Activated CD8-positive, alpha-beta T cell treated with anti-CD3 and anti-CD28 coated beads, Interleukin-2, amount 10 ng/mL, durations not matched to agents 7 days and 5 days (primary cell): ENCODE measurements around the gene UBTD1. TPM values are rescaled to one million over a fixed set of nuclear protein-coding genes. Genes with fewer than 3 reads are reported as not detected.

ENCODE experiments used
- ATAC-seq: fragments of 150-1000 bp; cut with Tn5 transposase; one replicate; pipeline ENCODE4 v1.10.0; 2021; ENCODE audit warnings: moderate library complexity
- CTCF ChIA-PET: fragments of 350-600 bp; sonication (Branson Sonifier 250); formaldehyde crosslinking; loops from one replicate; lab custom pipeline; 2021; ENCODE audit warnings: antibody characterized with exemption; lab: Charles Lee
- POLR2A ChIA-PET: fragments of 350-600 bp; sonication (Branson Sonifier 250); formaldehyde crosslinking; loops from one replicate; lab custom pipeline; 2021; ENCODE audit warnings: antibody characterized with exemption; lab: Charles Lee
- DNase-seq: peaks from one replicate; pipeline ENCODE4 v3.0.0-alpha.2; 2020
- H3K27ac Mint-ChIP-seq: one replicate; pipeline ENCODE4 v1.8.0; 2021; ENCODE audit warnings: mild to moderate bottlenecking, mixed read lengths
- H3K27me3 Mint-ChIP-seq: one replicate; pipeline ENCODE4 v1.8.0; 2021; ENCODE audit warnings: low read depth, mixed read lengths
- H3K36me3 Mint-ChIP-seq: one replicate; pipeline ENCODE4 v1.8.0; 2021; ENCODE audit warnings: low read depth, mixed read lengths
- H3K4me1 Mint-ChIP-seq: one replicate; pipeline ENCODE4 v1.8.0; 2021; ENCODE audit warnings: low read depth, mixed read lengths
- H3K4me3 Mint-ChIP-seq: one replicate; pipeline ENCODE4 v1.8.0; 2021; ENCODE audit warnings: mild to moderate bottlenecking, mixed read lengths
- H3K9me3 Mint-ChIP-seq: one replicate; pipeline ENCODE4 v1.8.0; 2022; ENCODE audit warnings: mixed read lengths; ENCODE audit not compliant: insufficient read depth
- total RNA-seq, 2 experiments: library from RNA; stranded (reverse); gene quantifications; one replicate each; pipeline ENCODE4 v1.2.3, GENCODE V29; 2021

Gene UBTD1
- total RNA-seq, 2 experiments from 2014 or later, result 0.58 to 1.1 TPM

DNA sequence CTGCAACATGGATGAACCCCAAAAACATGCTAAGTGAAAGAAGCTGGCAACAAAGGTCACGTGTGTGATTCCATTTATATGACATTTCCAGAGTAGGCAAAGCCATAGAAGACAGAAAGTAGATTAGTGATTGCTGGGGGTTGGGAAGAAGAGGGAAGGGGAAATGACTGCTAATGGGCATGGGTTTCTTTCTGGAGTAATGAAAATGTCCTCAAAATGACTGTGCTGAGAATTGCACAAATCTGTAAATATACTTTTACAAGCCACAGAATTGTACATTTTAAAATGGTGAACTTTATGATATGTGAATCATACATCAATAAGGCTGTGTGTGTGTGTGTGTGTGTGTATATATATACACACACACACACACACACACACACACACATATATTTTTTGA lies 16.3 kb upstream of the UBTD1 start:
- H3K27me3 Mint-ChIP-seq, result no peaks in the 10 kb centered on the region
- H3K9me3 Mint-ChIP-seq, result no peaks in the 10 kb centered on the region
- CTCF ChIA-PET, result interaction anchor here (1.1 kb wide), 1 partner anchor 18 kb away, joined by 3 read pairs; no protein-coding TSS in a partner anchor
- no peak overlapping the region for H3K4me3 Mint-ChIP-seq
- H3K27ac Mint-ChIP-seq, result no peak overlapping the region
- ATAC-seq (no peak), DNase-seq (no peak)
- POLR2A ChIA-PET, result interaction anchor here (0.6 kb wide), 1 partner anchor 37 kb away, joined by 3 read pairs; no protein-coding TSS in a partner anchor
- H3K36me3 Mint-ChIP-seq, result peaks cover 35% of the 10 kb centered on the region
- H3K4me1 Mint-ChIP-seq, result no peaks in the 10 kb centered on the region

DNA sequence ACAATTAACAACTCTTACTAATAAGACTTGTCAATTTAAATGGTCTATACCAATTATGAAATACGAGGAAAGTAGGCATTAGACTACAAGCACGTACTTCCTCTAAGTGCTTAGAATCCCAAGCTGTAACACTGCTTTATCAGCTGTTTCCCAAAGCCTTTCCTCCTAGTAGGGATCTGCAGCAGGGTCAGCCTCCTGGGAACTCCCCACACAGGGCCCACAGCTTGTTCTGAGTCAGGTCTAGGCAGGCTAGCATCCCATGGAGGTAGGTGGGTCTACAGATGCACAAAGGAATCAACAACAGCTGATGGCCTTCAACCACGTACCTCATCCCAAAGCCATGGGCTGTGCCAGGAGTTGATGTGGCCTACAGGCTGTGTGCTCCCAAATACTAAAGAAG lies 15.2 kb upstream of the UBTD1 start:
- no peaks in the 10 kb centered on the region for H3K4me1 Mint-ChIP-seq
- H3K9me3 Mint-ChIP-seq, result no peaks in the 10 kb centered on the region
- CTCF ChIA-PET, result no interaction called here
- no peak for ATAC-seq
- DNase-seq, result no peak
- POLR2A ChIA-PET, result no interaction called here
- peaks cover 24% of the 10 kb centered on the region for H3K36me3 Mint-ChIP-seq
- no peak overlapping the region for H3K27ac Mint-ChIP-seq
- no peak overlapping the region for H3K4me3 Mint-ChIP-seq
- no peaks in the 10 kb centered on the region for H3K27me3 Mint-ChIP-seq

DNA sequence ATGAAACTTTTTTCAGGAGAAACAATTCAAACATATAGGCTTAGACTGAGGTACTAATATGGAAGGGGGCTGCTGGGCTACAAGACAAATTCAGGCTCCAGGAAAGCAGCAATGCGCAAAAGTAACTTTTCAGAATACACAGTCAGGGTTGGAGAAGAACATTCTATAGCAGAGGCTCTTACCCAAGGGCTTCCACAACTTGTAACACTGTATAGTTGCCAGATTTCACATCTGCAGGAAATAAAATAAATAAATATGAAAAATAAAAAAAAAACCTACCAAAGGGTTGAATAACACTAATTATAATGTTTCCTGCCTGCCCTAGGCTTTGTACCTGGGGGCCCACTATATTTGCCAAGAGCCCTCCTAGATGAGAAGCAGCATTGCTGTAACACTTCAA lies 14.8 kb upstream of the UBTD1 start:
- ChIA-PET POLR2A (no interaction called here), CTCF (no interaction called here)
- no peak overlapping the region for H3K4me3 Mint-ChIP-seq
- H3K36me3 Mint-ChIP-seq, result peaks cover 25% of the 10 kb centered on the region
- no peaks in the 10 kb centered on the region for H3K9me3 Mint-ChIP-seq
- DNase-seq, result no peak
- H3K27ac Mint-ChIP-seq, result no peak overlapping the region
- no peaks in the 10 kb centered on the region for H3K27me3 Mint-ChIP-seq
- ATAC-seq, result no peak
- H3K4me1 Mint-ChIP-seq, result no peaks in the 10 kb centered on the region

DNA sequence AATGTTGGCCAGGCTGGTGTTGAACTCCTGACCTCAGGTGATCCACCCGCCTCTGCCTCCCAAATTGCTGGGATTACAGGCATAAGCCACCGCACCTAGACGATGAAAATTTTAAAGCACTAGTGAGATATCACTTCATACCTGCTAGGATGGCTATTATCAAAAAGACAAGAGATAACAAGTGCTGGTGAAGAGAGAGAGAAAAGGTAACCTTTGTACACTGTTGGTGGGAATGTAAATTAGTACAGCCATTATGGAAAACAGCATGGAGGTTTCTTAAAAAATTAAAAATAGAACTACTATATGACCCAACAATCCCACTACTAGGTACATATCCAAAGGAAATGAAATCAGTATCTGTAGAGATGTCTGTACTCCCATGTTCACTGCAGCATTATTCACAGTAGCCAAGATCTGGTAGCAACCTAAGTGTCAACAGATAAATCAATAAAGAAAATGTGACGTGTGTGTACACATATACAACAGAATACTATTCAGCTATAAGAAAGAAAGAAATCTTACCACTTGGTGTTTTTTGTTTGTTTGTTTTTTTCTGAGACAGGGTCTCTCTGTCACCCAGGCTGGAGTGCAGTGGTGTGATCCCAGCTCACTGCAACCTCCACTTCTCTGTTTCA lies 13.0 kb upstream of the UBTD1 start:
- DNase-seq (no peak), ATAC-seq (no peak)
- Mint-ChIP-seq H3K27me3 (no peaks in the 10 kb centered on the region), H3K9me3 (no peaks in the 10 kb centered on the region), H3K4me3 (no peak overlapping the region), H3K27ac (no peak overlapping the region), H3K4me1 (peaks cover 4% of the 10 kb centered on the region), H3K36me3 (peaks cover 21% of the 10 kb centered on the region)
- CTCF ChIA-PET, result no interaction called here
- POLR2A ChIA-PET, result no interaction called here

DNA sequence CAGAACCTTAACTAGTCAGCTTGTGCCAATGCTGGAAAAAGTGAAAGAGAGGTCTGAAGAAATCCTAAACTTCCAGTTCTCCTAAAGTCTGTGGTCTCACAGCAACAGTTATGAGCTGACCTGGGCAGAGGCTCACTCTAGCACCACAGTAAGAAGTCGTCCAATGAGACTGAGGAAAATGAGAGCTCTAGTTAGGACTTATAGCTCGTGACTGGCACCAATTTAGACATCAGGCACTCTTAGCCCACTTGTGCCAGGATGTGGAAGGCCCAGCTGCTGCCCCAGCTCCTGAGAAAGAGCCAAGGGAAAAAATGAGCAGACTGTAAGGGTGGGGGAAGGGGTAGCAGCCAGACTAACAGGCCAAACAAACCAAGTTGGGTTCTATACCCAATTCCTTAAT lies 8.1 kb upstream of the UBTD1 start:
- ChIA-PET POLR2A (no interaction called here), CTCF (interaction anchor here (1.0 to 1.1 kb wide), 2 partner anchors 9 to 90 kb away, joined by 3 read pairs; partner anchors contain the start of gene RRP12)
- Mint-ChIP-seq H3K4me1 (peaks cover 23% of the 10 kb centered on the region), H3K36me3 (peaks cover 24% of the 10 kb centered on the region), H3K9me3 (no peaks in the 10 kb centered on the region), H3K4me3 (no peak overlapping the region), H3K27ac (peak overlapping the region; percentile 35), H3K27me3 (no peaks in the 10 kb centered on the region)
- ATAC-seq, result no peak
- no peak for DNase-seq

DNA sequence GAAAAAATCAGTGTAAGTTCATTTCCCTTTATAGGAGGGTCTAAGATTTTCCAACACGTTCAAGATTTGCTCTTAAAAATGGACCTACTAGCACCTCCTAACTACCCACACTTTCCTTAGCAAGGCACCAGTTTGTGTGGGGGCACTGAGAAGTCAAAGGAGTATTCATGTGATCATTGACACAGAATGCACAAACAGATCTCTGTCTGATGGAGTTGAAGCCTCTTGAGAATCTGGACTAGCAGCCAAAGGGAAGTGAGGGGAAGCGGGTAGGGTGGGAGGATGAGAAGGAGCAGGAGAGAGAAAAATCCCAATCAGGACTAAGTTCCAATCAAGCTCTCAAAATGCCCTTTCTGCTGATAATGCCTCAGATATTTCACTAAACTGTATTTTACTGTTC lies 4.6 kb upstream of the UBTD1 start:
- ATAC-seq, result no peak
- ChIA-PET CTCF (interaction anchor here (1.2 to 1.3 kb wide), 2 partner anchors 13 to 84 kb away, joined by 3 read pairs; no protein-coding TSS in a partner anchor), POLR2A (no interaction called here)
- Mint-ChIP-seq H3K27me3 (no peaks in the 10 kb centered on the region), H3K36me3 (peaks cover 21% of the 10 kb centered on the region), H3K9me3 (no peaks in the 10 kb centered on the region), H3K4me1 (peaks cover 38% of the 10 kb centered on the region), H3K4me3 (no peak overlapping the region), H3K27ac (no peak overlapping the region)
- no peak for DNase-seq

DNA sequence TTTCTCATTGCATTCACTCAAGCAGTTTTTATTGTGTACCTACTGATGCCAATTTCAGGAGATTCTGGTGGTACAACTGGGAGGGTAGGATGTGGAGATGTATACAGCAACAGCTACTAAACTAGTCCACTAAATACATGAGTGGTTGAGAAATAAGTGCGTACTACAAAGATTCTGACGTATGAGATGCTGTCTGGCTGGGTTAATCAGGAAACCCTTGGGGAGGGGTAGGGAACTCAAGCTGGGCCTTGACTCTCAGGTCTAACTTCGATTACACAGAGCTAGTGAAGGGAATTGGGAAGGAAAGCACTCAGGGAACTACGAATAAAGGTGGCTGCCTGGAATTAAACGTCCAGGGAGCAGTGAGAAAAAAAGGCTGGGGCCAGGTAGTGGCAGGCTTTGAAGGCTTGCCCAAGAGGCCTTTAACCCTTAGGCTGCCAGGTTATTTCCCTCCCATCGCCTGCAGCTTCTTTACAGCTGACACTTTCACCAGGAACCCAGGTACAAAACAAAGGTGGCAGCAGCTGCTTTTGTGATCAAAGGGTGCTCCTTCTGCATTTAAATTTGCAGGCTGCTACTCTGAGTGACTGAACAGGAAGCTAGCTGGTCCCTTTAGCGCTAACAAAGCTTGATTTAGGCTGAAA lies 3.7 kb upstream of the UBTD1 start:
- H3K9me3 Mint-ChIP-seq, result no peaks in the 10 kb centered on the region
- H3K27ac Mint-ChIP-seq, result peak overlapping the region; percentile 64
- CTCF ChIA-PET, result interaction anchor here (1.2 to 1.3 kb wide), 2 partner anchors 14 to 29 kb away, joined by 3 read pairs; no protein-coding TSS in a partner anchor
- H3K4me3 Mint-ChIP-seq, result peak overlapping the region; percentile 23
- POLR2A ChIA-PET, result interaction anchor here (0.5 kb wide), 1 partner anchor 84 kb away, joined by 4 read pairs; no protein-coding TSS in a partner anchor
- H3K4me1 Mint-ChIP-seq, result peaks cover 42% of the 10 kb centered on the region
- peaks cover 5% of the 10 kb centered on the region for H3K27me3 Mint-ChIP-seq
- DNase-seq (no peak), ATAC-seq (no peak)
- peaks cover 21% of the 10 kb centered on the region for H3K36me3 Mint-ChIP-seq

DNA sequence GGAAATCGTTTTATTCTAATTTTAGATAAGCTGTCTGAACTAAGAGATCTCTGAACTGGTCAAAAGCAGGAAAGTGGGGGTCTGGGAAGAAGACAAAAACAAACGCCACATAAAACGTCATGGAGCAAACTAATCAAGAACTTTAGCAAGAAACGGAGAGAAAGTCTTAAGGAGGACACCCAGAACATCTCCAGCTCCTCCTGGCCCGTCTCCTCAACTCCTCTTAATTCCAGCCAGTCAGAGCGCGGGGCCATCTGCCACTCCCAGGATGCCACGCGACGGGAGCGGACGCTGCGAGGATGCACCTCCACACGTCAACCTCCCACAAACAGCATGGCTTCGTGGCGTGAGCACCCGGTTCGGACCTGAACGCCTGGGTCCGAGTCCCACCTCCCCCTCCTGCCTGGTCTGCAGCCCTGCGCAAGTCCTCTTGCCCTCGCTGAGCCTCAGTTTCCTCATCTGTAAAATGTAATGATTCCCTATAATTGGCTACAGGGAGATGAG lies 1.1 kb upstream of the UBTD1 start:
- POLR2A ChIA-PET, result interaction anchor here (0.5 to 1.2 kb wide), 7 partner anchors 8 to 97 kb away, joined by 3 read pairs; partner anchors contain the start of gene RRP12
- ATAC-seq (peak; percentile 39), DNase-seq (peak; percentile 84)
- CTCF ChIA-PET, result no interaction called here
- H3K36me3 Mint-ChIP-seq, result peaks cover 18% of the 10 kb centered on the region
- H3K4me3 Mint-ChIP-seq, result peak overlapping the region; percentile 98
- peaks cover 41% of the 10 kb centered on the region for H3K4me1 Mint-ChIP-seq
- peak overlapping the region; percentile 98 for H3K27ac Mint-ChIP-seq
- no peaks in the 10 kb centered on the region for H3K9me3 Mint-ChIP-seq
- H3K27me3 Mint-ChIP-seq, result peaks cover 28% of the 10 kb centered on the region

DNA sequence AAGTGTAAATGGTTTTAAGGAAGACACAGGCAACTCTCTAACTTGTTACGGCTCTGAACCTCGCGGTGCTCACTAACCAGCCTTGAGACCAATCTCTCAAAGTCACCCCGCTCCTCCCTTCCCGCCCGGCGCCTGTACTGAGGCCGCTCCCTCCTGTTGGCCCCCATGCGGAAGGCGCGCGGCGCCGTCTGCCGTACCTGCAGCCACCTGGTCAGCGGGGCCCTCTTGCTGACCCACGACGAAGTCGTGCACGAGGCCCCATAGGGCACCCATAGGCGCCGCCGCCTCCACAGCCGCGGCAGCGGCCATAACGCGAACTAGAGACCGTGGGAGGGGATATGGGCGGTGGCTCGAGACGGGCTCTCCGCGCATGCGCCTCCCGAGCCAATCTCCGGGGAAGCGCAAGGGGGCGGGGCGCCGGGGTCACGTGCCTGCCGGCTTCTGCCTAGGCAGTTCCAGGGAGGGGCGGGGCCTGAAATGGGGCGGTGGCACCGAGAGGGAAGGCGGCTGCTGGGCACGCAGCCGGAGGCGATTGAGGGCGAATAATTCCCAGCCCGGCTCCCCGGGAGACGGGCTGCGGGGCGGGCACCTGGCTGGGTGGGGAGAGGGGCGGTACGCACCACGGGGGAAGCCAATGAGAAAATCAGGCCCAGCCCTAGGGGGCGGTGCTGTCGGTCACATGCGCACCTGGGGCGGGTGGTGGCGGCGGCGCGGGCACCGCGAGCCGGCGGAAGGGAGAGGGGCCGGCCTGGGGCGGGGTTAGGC lies 466 bp upstream of the UBTD1 start, which contains the start of gene MMS19:
MMS19 (minus strand) TSS at position 347 of the 765 bp plus-strand sequence; CDS start at position 309, 38 bp downstream.
- H3K4me3 Mint-ChIP-seq, result peak within 1 kb of the TSS; percentile 98
- peaks cover 14% of the 10 kb centered on the region for H3K36me3 Mint-ChIP-seq
- no peaks in the 10 kb centered on the region for H3K9me3 Mint-ChIP-seq
- peak within 1 kb of the TSS; percentile 98 for H3K27ac Mint-ChIP-seq
- H3K4me1 Mint-ChIP-seq, result peaks cover 41% of the 10 kb centered on the region
- DNase-seq (peak; percentile 99), ATAC-seq (peak; percentile 91)
- peaks cover 31% of the 10 kb centered on the region for H3K27me3 Mint-ChIP-seq
- ChIA-PET POLR2A (interaction anchor here (1.0 kb wide), 1 partner anchor 24 kb away, joined by 3 read pairs; no protein-coding TSS in a partner anchor), CTCF (interaction anchor here (0.7 to 1.3 kb wide), 3 partner anchors 36 to 97 kb away, joined by 3 to 4 read pairs (median 3); partner anchors contain the start of gene RRP12)

DNA sequence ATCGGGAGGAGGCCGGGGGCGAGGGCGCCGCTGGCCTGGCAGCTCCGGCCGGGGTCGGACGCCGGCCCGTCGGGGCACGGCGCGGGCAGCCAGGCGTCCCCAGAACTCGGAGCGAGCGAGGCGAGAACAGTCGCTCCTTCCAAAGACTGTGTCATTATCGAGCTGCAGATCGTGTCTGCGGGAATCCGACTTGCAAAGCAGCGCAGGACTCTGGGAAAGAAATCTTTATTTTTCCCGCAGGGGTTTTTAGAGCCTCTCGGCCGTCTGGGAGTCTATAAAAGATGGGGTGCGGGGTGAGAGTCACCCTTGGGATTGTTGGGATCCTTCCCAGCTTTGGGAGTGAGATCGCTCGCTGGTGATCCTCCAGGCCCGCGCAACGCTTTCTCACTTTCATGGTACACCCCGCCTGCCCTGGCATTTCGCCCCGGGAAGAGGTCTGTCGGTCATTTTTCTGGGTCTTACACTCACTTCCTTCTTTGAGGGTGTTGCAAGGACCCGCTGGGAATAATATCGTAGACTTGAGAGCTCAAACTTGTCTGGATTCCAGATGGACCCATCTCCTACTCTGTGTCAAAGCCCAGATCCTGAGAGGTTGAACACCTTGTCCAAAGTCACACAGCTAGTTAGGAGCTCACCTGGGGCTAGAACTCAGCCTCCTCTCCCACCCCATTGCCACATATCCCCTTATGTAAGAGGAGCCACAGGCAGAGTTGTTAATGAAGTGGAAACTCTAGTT lies 1.0 kb downstream of the UBTD1 start:
- H3K27ac Mint-ChIP-seq, result no peak overlapping the region
- POLR2A ChIA-PET, result interaction anchor here (1.5 kb wide), 1 partner anchor 11 kb away, joined by 4 read pairs; no protein-coding TSS in a partner anchor
- peak overlapping the region; percentile 32 for H3K4me3 Mint-ChIP-seq
- DNase-seq, result no peak
- peaks cover 31% of the 10 kb centered on the region for H3K4me1 Mint-ChIP-seq
- no peaks in the 10 kb centered on the region for H3K9me3 Mint-ChIP-seq
- no peak for ATAC-seq
- peaks cover 34% of the 10 kb centered on the region for H3K27me3 Mint-ChIP-seq
- CTCF ChIA-PET, result interaction anchor here (0.8 to 1.4 kb wide), 6 partner anchors 9 to 86 kb away, joined by 3 to 4 read pairs (median 3); no protein-coding TSS in a partner anchor
- peaks cover 7% of the 10 kb centered on the region for H3K36me3 Mint-ChIP-seq

DNA sequence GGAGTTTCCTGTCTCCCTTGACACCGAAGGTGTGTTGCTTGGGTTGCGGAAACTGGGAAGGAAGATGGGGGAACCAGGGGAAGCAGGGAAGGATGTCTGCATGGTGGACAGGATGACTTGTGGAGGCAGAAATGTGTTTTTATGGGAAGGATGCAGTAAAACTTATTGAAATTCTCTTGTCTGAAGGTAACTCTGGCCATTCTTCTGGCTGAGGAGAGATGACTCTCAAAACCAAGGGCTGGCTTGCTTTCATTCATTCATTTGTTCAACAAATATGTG lies 1.5 kb downstream of the UBTD1 start:
- DNase-seq, result no peak
- H3K4me1 Mint-ChIP-seq, result peaks cover 26% of the 10 kb centered on the region
- H3K9me3 Mint-ChIP-seq, result no peaks in the 10 kb centered on the region
- POLR2A ChIA-PET, result interaction anchor here (1.5 kb wide), 1 partner anchor 10 kb away, joined by 4 read pairs; no protein-coding TSS in a partner anchor
- no peak overlapping the region for H3K27ac Mint-ChIP-seq
- ATAC-seq, result no peak
- CTCF ChIA-PET, result interaction anchor here (0.6 to 1.4 kb wide), 4 partner anchors 10 to 212 kb away, joined by 3 to 4 read pairs (median 3); no protein-coding TSS in a partner anchor
- peaks cover 34% of the 10 kb centered on the region for H3K27me3 Mint-ChIP-seq
- H3K4me3 Mint-ChIP-seq, result no peak overlapping the region
- H3K36me3 Mint-ChIP-seq, result peaks cover 3% of the 10 kb centered on the region
